Left cardiac atrium (tissue), 4 donors: ENCODE measurements around the gene TSHZ1. TPM values are rescaled to one million over a fixed set of nuclear protein-coding genes. Genes with fewer than 3 reads are reported as not detected.
"Not testable (repeated sequence)": the region's sequence is repeated elsewhere in the genome, so short reads cannot be mapped to it uniquely, and the experiment has no call there.

ENCODE experiments used
- ATAC-seq, 2 donors: fragments of 200-7000 bp; cut with Tn5 transposase; one replicate each; pipeline ENCODE4 v1.9.1; 2020; ENCODE audit warnings: mild to moderate bottlenecking in 2 of 2, moderate library complexity in 2 of 2
- DNase-seq: peaks from one replicate; pipeline ENCODE4 v3.0.0-alpha.2; 2020
- intact Hi-C, 2 donors: fragments of 100-400 bp; cut with DNase I; formaldehyde crosslinking; loops; one replicate each; pipeline versions ENCODE4 v1.14.1 to v1.15.1; 2022 to 2023
- total RNA-seq, 2 donors: library from RNA; stranded (reverse); fragmentation: NEBNext Ultra II Directional; extraction: Animal tissue kit (Norgen Biotek cat#: 25700); gene quantifications; one replicate each; pipeline ENCODE4 v1.2.1, GENCODE V29; 2021
- donor health status: DM: no; HTN: yes; CAD: no.
- donor health status: DM: no; HTN: yes; CAD: no; lungs with severe emphysema.
- donor health status: DM: yes; HTN: yes; CAD: no.
- donor health status: Dilated cardiomyopathy.

Gene TSHZ1
- total RNA-seq, 2 donors from 2014 or later = 14.0 to 22.6 TPM

DNA sequence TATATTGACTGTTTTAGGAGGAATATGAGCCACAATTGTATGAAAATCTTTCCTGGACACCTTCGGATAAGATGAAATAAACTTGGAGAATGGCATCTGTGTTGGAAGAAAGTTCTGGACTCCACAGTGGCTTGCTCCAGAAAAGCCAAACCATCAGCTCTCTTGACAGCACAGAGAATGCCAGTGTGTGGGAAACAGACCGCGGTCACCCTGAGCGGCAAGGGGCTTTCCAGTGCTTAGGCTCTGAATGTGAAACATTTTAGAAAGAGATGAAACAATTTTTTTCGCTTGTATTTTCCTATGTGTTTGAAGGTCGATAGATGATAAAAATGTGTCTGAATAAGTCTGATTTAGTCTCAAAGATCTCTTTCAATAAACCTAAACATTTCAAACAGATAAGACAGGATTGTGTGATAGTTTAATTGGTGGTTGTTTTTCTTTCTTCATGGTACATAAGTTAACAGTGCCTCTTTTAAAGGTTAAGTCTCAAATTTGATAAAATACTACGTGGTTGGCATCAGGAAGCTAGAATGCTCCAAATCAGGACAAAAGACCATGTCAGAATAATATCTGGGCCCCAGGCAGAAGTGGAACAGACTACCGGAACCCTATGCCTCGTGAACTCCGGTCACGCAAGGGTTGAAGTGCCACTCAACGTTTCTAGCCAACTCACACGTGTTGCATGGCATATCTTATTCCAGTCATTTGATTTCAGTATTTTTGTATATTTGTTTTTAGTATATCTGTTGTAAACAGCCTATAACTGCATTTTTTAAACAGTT, 30.6 kb upstream of the TSHZ1 start:
- intact Hi-C loops = loop anchor here in 1 of 2 donors (10.0 kb wide), 1 partner anchor 375 kb away; no protein-coding TSS in a partner anchor
- DNase-seq = no peak
- ATAC-seq = no peak

- DNase-seq (no peak), ATAC-seq (no peak)
- intact Hi-C loops = loop anchor here in 1 of 2 donors (10.0 kb wide), 1 partner anchor 371 kb away; no protein-coding TSS in a partner anchor
Observed at GRCh38 chr18:75183524-75183923, 27.1 kb upstream of the TSHZ1 start.

DNA sequence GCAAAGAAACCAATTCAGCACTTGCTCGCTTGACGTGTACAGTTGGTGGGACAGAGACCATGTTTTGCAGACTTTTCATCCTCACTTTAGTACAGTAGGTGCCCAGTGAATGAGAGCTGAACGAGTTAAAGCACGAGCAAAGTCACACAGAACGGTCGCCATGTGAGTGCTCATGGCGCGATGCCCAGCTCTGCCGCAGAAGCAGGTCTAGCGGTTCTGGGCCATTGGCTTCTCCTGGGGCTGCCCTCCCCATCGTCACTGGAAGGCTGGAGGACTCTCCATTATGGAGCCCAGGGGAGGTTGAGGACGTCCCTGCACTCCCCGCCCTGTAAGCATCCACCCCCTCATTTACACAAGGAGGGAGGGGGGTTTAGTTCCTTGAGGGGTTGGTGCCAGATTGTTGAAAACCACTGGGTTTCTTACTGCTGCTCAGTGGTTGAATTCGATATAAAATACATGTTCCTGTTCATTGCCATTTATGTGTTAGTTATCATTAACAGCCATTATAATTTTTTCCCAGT, 26.6 kb upstream of the TSHZ1 start:
- intact Hi-C loops = loop anchor here in 1 of 2 donors (10.0 kb wide), 1 partner anchor 371 kb away; no protein-coding TSS in a partner anchor
- no peak for ATAC-seq
- no peak for DNase-seq

DNA sequence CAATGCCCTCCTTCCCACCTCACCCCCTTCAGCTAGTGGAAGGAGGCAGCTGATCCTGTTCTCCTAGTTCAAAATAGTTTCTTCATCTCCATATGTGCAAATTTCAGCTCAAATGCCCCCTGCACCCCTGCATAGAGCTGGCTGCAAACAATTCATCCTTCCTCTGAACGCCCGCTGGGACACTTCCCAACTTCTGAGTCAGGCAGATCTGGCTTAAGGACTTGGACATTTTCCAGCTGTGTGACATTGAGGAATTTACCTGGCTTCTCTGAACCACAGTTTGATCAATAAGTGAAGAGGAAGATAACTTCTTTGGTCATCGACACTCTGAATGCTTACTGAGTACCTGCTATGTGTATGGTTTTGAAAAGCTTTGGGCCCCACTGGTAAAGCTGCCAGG, 25.1 kb upstream of the TSHZ1 start:
- intact Hi-C loops = loop anchor here in 1 of 2 donors (10.0 kb wide), 1 partner anchor 369 kb away; no protein-coding TSS in a partner anchor
- ATAC-seq (no peak), DNase-seq (no peak)

- intact Hi-C loops = loop anchor here in 1 of 2 donors (10.0 kb wide), 1 partner anchor 367 kb away; no protein-coding TSS in a partner anchor
- not testable (repeated sequence) for ATAC-seq, DNase-seq
Observed at GRCh38 chr18:75187702-75188101, 22.9 kb upstream of the TSHZ1 start.

GRCh38 chr18:75189696-75190095, 20.9 kb upstream of the TSHZ1 start:
- ATAC-seq (no peak), DNase-seq (no peak)
- intact Hi-C loops = loop anchor here in 1 of 2 donors (10.0 kb wide), 1 partner anchor 365 kb away; no protein-coding TSS in a partner anchor

GRCh38 chr18:75192899-75193298, 17.7 kb upstream of the TSHZ1 start:
- DNase-seq = no peak
- no peak for ATAC-seq
- intact Hi-C loops = no loop called here

DNA sequence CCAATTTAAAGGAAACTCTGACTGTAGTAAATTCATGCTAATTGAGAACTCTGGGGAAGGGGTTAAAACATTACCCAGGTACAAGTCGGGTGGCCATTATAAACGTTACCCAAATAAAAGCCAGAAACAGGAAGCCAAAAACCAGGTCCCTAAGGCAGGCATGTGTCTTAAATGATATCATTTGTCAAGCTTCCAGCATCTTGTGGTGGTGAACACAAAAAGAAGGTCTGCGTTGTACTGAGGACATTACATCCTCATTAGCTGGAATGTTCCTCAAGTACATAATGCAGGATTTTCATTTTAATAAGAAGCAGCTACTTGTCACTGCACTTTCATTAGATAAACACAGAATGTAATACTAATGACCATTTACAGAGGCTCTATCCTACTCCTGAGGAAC, 12.6 kb upstream of the TSHZ1 start:
- ATAC-seq (no peak), DNase-seq (no peak)
- intact Hi-C loops = no loop called here

- DNase-seq (no peak), ATAC-seq (no peak)
- intact Hi-C loops = no loop called here
Observed at GRCh38 chr18:75199327-75199726, 11.3 kb upstream of the TSHZ1 start.

DNA sequence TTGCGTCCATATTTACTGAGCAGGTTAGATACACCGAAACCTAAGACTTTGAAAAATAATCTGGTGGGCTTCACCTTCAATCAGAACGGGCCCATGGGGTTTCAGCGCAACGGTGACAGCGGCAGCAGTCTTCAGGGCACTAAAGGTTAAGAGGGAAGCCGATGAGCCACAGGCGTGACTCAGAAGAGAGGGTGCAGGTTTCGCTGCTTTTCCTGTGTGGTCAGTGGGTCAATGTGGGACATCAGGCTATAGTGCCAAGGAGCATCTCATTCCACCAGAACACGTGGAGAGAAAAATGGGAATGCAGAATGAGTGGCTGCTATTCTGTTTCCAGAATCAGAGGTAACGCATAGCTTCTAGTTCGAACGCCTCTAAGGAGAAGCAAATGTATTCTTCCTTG, 10.5 kb upstream of the TSHZ1 start:
- intact Hi-C loops = loop anchor here in 1 of 2 donors (10.0 kb wide), 1 partner anchor 275 kb away; no protein-coding TSS in a partner anchor
- no peak for DNase-seq
- no peak for ATAC-seq

- ATAC-seq (no peak), DNase-seq (no peak)
- intact Hi-C loops = loop anchor here in 1 of 2 donors (10.0 kb wide), 1 partner anchor 274 kb away; no protein-coding TSS in a partner anchor
Observed at GRCh38 chr18:75200605-75201280, 9.9 kb upstream of the TSHZ1 start.

GRCh38 chr18:75201282-75202270, 9.0 kb upstream of the TSHZ1 start:
- DNase-seq (no peak), ATAC-seq (peak in 1 of 2 donors; percentile 7)
- intact Hi-C loops = loop anchor here in 1 of 2 donors (10.0 kb wide), 1 partner anchor 273 kb away; no protein-coding TSS in a partner anchor

DNA sequence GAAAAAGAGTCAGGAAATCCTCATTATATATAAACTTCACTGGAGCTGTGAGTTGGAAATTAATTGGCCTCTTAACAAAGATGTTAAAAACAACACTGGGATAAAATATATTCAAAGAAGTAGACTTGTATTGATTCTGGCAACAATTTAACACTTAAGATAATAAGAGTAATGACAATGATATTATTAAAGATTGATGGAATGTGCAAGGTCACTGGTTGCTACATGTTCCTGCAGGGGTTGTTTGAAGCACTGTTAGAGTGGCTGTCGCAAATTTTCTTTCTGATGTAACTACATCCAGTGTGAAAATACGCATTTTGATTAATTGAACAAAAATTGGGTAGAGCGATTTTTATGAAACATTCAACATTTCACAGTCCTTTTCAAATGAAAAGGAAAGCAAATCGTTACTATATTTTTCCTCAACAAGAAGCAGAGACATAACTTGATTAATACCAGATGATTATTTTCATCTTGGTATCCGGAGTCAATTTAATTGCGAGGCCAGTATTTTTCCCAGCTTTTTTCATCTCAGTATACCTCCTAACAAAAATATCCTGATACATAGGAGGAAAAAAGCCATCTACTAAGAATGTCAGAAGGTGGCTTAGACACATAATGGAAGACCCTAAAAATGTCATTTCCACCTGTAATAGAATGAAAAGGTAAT, 7.8 kb upstream of the TSHZ1 start:
- intact Hi-C loops = loop anchor here in 1 of 2 donors (10.0 kb wide), 1 partner anchor 272 kb away; no protein-coding TSS in a partner anchor
- DNase-seq = no peak

DNA sequence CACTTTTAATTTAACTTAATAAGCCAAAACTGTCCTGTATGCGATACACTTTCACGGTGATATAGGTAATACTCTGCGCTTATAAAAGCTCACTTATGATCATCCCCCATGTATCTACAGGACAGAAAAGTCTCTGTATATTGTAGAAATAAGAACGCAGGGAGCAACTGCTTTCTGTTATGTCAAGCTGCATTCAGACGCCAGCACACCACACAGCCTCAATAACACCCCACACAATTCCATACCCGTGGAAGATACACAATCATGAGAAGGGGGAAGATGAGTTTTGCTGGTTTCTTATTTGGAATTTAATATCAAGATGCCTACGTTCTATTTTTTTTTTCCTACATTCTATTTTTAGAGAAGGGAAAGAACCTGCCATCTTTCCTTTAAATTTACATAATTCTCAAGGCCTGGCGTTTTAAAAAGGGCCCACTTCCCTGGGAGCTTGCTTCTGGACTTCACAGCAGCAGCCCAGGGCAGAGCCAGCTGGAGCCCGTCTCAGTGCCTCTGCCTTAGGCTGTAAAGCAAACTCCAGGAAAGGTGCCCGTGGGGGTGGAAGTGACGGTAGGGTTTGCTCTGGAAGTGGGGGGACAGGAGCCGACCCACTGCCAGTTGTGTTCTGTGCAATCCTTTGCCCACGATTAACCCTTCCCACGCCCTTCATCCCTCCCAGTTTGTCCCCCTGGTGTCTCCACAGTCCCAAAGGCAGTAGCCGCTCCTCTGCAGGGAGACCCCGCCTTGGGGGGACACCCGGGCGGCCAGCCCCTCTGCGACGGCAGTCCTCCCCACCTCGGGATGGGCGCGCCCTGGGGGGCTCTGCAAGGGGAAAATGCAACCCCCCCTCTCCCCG, 7.0 kb upstream of the TSHZ1 start:
- peak; percentile 13 to 25 for ATAC-seq
- intact Hi-C loops = loop anchor here in 1 of 2 donors (10.0 kb wide), 1 partner anchor 271 kb away; no protein-coding TSS in a partner anchor
- no peak for DNase-seq

More for the DNA sequence above, 7.8 kb upstream of the TSHZ1 start:
- no peak for ATAC-seq

GRCh38 chr18:75204269-75204731, 6.3 kb upstream of the TSHZ1 start:
- DNase-seq (no peak), ATAC-seq (peak; percentile 13 to 16)
- intact Hi-C loops = loop anchor here in 1 of 2 donors (10.0 kb wide), 1 partner anchor 271 kb away; no protein-coding TSS in a partner anchor

DNA sequence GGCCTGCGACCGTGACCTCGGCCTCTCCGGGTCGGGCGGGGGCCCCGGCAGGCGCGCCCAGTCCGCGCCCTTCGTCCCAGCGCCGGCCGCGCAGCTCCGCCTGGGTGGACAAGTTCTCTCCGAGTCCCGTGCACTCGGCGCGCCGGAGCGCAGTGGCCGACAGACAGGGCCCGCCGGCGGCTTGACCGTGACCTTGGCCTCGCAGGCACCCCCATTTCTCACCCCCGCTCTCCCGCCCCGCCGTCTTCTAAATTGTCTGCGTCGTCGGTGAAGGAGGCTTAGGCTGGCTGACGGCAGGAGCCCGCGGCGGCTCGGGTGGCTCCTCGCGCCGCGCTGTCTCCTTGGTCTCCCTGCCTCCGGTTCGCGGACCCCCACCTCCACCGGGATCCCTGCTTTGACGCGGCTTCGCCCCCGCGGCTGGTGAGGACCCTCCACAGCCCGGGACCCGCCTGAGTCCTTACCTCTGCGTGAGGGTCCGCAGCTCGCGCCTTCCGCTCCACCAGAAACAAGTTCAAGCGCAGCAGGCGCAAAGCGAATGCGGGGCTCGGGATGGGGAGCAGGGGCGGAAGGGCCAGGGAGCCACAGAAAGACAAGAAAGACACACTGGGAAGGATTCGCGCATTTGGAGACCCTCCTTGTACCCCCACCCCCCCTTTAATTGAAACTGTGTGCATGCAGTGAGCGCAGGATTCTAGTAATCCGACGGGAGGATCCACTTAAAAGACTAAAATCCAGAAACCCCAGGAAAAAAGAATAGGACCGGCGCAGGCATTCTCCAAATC, 5.7 kb upstream of the TSHZ1 start:
- DNase-seq (peak; percentile 54), ATAC-seq (peak; percentile 1 to 7)
- intact Hi-C loops = loop anchor here in 1 of 2 donors (10.0 kb wide), 1 partner anchor 270 kb away; no protein-coding TSS in a partner anchor
